DOHH2 (cell line): ENCODE data around the gene UMAD1.
"Not testable (repeated sequence)": the region's sequence is repeated elsewhere in the genome, so short reads cannot be mapped to it uniquely, and the experiment has no call there.

Source experiments
- H3F3A ChIP-seq: fragments of 200-600 bp; sonication (generic), shearing (Covaris generic); 2 replicates; pipeline ENCODE4 v1.6.0; 2016; ENCODE audit warnings: antibody characterized with exemption, mild to moderate bottlenecking; ENCODE audit not compliant: control insufficient read depth, insufficient read depth
- H3K27ac ChIP-seq: fragments of 200-600 bp; sonication (generic); 2 replicates; pipeline ENCODE4 v1.5.1; 2014; ENCODE audit warnings: low read depth, mild to moderate bottlenecking, low read length, moderate library complexity
- H3K27me3 ChIP-seq: fragments of 200-600 bp; sonication (generic); 2 replicates; pipeline ENCODE4 v1.6.1; 2014; ENCODE audit warnings: mild to moderate bottlenecking, low read length, mixed read lengths; ENCODE audit not compliant: control insufficient read depth
- H3K36me3 ChIP-seq: fragments of 200-600 bp; sonication (generic); 2 replicates; pipeline ENCODE4 v1.6.1; 2014; ENCODE audit warnings: mild to moderate bottlenecking, low read length, moderate library complexity, mixed read lengths; ENCODE audit not compliant: control insufficient read depth
- H3K4me1 ChIP-seq: fragments of 200-600 bp; sonication (generic); 2 replicates; pipeline ENCODE4 v1.6.1; 2014; ENCODE audit warnings: mild to moderate bottlenecking, low read length, mixed read lengths; ENCODE audit not compliant: control insufficient read depth
- H3K4me2 ChIP-seq: fragments of 200-600 bp; sonication (generic); 2 replicates; pipeline ENCODE4 v1.6.0; 2014; ENCODE audit warnings: mild to moderate bottlenecking, low read length, moderate library complexity
- H3K4me3 ChIP-seq: fragments of 200-600 bp; sonication (generic); 2 replicates; pipeline ENCODE4 v1.5.1; 2014; ENCODE audit warnings: mild to moderate bottlenecking, low read length, mixed read lengths
- H3K79me2 ChIP-seq: fragments of 200-600 bp; sonication (generic); 2 replicates; pipeline ENCODE4 v1.6.1; 2014; ENCODE audit warnings: mild to moderate bottlenecking, low read length, mixed read lengths; ENCODE audit not compliant: control insufficient read depth
- H3K9me2 ChIP-seq: fragments of 200-600 bp; sonication (generic); replicated peaks from 2 replicates; pipeline ENCODE4 v1.6.1; 2014; ENCODE audit warnings: mild to moderate bottlenecking, low read length, mixed read lengths; ENCODE audit not compliant: control insufficient read depth
- H3K9me3 ChIP-seq: fragments of 200-600 bp; sonication (generic); 2 replicates; pipeline ENCODE4 v1.6.1; 2014; ENCODE audit warnings: antibody characterized with exemption, low read length, mixed read lengths; ENCODE audit not compliant: control insufficient read depth, insufficient read depth
- H4K20me1 ChIP-seq: fragments of 200-600 bp; sonication (generic); 2 replicates; pipeline ENCODE4 v1.6.0; 2014; ENCODE audit warnings: low read depth, mild to moderate bottlenecking, antibody characterized with exemption, low read length, moderate library complexity; ENCODE audit not compliant: control insufficient read depth, insufficient read depth
- EZH2phosphoT487 ChIP-seq: fragments of 200-600 bp; sonication (generic); IDR thresholded peaks from 2 replicates; pipeline ENCODE4 v1.6.1; 2017; ENCODE audit warnings: borderline replicate concordance, mild to moderate bottlenecking, antibody characterized with exemption, low read length, moderate library complexity, mixed read lengths
- TF ChIP-seq, protein P1 (sequence below): fragments of 200-600 bp; sonication (generic); IDR thresholded peaks from one replicate; pipeline ENCODE4 v1.5.1; 2014; ENCODE audit warnings: antibody characterized with exemption, mild to moderate bottlenecking, low read depth, low read length; ENCODE audit not compliant: poor library complexity, severe bottlenecking

Gene UMAD1

DNA sequence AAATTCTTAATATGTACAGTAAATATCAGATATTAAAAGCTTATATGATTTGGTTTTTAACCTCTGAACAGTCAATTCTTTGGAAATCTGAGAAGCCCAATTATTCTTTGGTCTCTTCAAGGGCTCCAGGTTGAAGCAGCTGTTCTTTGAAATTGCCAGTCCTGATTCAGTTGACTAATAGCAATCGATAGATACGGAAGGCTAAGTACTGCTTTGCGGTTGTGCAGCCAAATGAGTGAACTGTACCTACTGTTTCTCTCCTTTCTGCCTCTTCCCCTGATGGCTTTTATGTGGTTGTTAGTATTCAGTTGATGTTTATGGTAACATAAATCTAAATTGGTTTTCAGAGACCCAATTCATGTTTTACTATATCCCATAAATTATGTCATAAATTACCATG, 181.0 kb downstream of the UMAD1 start:
- peaks cover 10% of the 10 kb centered on the region for H3K9me3 ChIP-seq
- peaks cover 52% of the 10 kb centered on the region for H3K4me1 ChIP-seq
- H3K4me2 ChIP-seq, result peak overlapping the region; percentile 56; the same call in 1 of the 2 replicates
- TF ChIP-seq, protein P1, sequence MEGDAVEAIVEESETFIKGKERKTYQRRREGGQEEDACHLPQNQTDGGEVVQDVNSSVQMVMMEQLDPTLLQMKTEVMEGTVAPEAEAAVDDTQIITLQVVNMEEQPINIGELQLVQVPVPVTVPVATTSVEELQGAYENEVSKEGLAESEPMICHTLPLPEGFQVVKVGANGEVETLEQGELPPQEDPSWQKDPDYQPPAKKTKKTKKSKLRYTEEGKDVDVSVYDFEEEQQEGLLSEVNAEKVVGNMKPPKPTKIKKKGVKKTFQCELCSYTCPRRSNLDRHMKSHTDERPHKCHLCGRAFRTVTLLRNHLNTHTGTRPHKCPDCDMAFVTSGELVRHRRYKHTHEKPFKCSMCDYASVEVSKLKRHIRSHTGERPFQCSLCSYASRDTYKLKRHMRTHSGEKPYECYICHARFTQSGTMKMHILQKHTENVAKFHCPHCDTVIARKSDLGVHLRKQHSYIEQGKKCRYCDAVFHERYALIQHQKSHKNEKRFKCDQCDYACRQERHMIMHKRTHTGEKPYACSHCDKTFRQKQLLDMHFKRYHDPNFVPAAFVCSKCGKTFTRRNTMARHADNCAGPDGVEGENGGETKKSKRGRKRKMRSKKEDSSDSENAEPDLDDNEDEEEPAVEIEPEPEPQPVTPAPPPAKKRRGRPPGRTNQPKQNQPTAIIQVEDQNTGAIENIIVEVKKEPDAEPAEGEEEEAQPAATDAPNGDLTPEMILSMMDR, result no peak
- TF ChIP-seq EZH2phosphoT487, result no peak
- H3K27me3 ChIP-seq, result no peaks in the 10 kb centered on the region
- no peaks in the 10 kb centered on the region for H3K79me2 ChIP-seq
- no peaks in the 10 kb centered on the region for H3K9me2 ChIP-seq
- no peak overlapping the region for H3K27ac ChIP-seq
- peaks cover 12% of the 10 kb centered on the region for H3K36me3 ChIP-seq
- no peak overlapping the region for H3K4me3 ChIP-seq
- peaks cover 9% of the 10 kb centered on the region; the same call in 1 of the 2 replicates for H3F3A ChIP-seq
- H4K20me1 ChIP-seq, result no peaks in the 10 kb centered on the region

DNA sequence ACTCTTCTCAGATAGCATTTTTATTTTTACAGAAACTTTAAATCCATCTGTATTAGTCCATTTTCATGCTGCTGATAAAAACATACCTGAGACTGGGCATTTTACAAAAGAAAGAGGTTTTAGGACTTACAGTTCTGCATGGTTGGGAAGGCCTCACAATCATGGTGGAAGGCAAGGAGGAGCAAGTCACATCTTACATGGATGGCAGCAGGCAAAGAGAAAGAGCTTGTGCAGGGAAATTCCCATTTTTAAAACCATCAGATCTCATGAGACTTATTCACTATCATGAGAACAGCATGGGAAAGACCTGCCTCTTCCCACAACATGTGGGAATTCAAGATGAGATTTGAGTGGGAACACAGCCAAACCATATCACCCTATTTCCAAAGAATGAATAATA, 184.7 kb downstream of the UMAD1 start:
- not testable (repeated sequence) for H3K79me2 ChIP-seq, H3F3A ChIP-seq, H3K27ac ChIP-seq, H3K27me3 ChIP-seq, H3K36me3 ChIP-seq, H3K9me3 ChIP-seq, H4K20me1 ChIP-seq, H3K4me2 ChIP-seq, H3K9me2 ChIP-seq, H3K4me3 ChIP-seq
- peaks cover 14% of the 10 kb centered on the region for H3K4me1 ChIP-seq

DNA sequence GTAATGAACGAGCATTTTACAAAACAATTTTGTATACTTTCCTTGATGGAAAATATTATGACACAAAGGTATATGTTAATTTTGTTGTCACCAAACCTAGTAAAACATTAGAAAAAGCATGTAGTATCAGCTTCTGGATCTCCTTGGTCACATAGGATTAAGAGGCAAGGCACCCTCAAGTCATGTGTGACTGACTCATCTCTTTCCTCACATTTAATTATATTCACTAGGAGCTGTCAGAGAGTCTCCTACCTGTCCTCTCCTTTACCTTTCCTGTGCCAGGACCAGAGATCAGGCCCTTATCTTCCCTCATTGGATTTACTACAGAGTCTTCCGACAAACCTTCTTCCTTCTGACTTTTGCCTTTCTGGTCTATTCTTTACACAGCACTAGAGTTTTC, 189.1 kb downstream of the UMAD1 start:
- Histone ChIP-seq H3K4me3 (no peak overlapping the region), H3K9me2 (no peaks in the 10 kb centered on the region), H3K4me1 (no peaks in the 10 kb centered on the region), H3K4me2 (no peak overlapping the region), H3K9me3 (no peaks in the 10 kb centered on the region), H3K36me3 (no peaks in the 10 kb centered on the region), H4K20me1 (no peaks in the 10 kb centered on the region), H3K27ac (no peak overlapping the region), H3F3A (no peaks in the 10 kb centered on the region), H3K27me3 (no peaks in the 10 kb centered on the region), H3K79me2 (no peaks in the 10 kb centered on the region)
- TF ChIP-seq, protein P1, result no peak
- no peak for TF ChIP-seq EZH2phosphoT487

DNA sequence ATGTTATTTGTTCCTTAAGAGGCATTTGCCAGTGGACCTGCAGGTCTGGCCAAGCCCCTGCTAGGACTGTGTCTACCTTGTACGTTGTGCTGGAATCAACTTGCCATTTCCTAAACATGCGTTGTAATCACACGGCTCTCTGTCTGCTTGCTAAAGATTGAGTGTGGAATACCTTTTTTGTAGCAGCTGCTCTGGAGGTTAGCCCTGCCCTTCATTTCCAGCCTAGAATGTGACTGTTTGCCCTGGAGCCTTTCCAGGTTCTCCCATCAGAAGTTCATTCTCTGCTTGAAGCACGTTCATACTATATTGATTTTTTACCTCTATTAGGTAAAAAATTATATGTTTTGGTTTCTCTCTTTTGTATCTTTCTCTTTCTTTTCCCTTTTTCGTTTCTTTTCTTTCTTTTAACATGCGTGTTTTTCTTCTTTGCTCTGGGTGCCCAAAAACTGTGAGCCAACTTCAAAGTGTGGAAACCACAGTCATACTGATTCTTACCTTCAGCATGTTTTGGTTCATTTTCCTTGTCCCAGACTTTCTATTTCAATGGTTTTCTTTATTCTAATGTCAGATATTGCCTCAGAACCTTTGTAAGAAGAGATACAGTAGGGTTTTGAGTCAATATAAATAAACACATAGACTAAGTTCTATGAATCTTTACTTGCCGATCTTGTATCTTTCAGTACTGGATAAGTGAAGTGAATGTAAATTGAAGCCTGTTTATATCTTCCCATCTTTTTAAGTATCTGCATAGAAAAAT, 189.7 kb downstream of the UMAD1 start:
- no peak overlapping the region for H3K27ac ChIP-seq
- H3K9me3 ChIP-seq, result no peaks in the 10 kb centered on the region
- no peaks in the 10 kb centered on the region for H3K79me2 ChIP-seq
- no peaks in the 10 kb centered on the region for H4K20me1 ChIP-seq
- H3K9me2 ChIP-seq, result no peaks in the 10 kb centered on the region
- TF ChIP-seq, protein P1, result no peak
- TF ChIP-seq EZH2phosphoT487, result no peak
- no peaks in the 10 kb centered on the region for H3K36me3 ChIP-seq
- no peak overlapping the region for H3K4me3 ChIP-seq
- no peaks in the 10 kb centered on the region for H3K4me1 ChIP-seq
- H3K27me3 ChIP-seq, result no peaks in the 10 kb centered on the region
- no peaks in the 10 kb centered on the region for H3F3A ChIP-seq
- H3K4me2 ChIP-seq, result no peak overlapping the region
